ENCODE results near the gene LRRC36.

GRCh38 chr16:67425580-67425979 is 99.0 kb downstream of the LRRC36 start:
- TF ChIP-seq, protein P1, sequence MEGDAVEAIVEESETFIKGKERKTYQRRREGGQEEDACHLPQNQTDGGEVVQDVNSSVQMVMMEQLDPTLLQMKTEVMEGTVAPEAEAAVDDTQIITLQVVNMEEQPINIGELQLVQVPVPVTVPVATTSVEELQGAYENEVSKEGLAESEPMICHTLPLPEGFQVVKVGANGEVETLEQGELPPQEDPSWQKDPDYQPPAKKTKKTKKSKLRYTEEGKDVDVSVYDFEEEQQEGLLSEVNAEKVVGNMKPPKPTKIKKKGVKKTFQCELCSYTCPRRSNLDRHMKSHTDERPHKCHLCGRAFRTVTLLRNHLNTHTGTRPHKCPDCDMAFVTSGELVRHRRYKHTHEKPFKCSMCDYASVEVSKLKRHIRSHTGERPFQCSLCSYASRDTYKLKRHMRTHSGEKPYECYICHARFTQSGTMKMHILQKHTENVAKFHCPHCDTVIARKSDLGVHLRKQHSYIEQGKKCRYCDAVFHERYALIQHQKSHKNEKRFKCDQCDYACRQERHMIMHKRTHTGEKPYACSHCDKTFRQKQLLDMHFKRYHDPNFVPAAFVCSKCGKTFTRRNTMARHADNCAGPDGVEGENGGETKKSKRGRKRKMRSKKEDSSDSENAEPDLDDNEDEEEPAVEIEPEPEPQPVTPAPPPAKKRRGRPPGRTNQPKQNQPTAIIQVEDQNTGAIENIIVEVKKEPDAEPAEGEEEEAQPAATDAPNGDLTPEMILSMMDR (tag by site-specific recombination; IDR thresholded peaks at IDR 0.05): no peak
- TF ChIP-seq, protein P2, sequence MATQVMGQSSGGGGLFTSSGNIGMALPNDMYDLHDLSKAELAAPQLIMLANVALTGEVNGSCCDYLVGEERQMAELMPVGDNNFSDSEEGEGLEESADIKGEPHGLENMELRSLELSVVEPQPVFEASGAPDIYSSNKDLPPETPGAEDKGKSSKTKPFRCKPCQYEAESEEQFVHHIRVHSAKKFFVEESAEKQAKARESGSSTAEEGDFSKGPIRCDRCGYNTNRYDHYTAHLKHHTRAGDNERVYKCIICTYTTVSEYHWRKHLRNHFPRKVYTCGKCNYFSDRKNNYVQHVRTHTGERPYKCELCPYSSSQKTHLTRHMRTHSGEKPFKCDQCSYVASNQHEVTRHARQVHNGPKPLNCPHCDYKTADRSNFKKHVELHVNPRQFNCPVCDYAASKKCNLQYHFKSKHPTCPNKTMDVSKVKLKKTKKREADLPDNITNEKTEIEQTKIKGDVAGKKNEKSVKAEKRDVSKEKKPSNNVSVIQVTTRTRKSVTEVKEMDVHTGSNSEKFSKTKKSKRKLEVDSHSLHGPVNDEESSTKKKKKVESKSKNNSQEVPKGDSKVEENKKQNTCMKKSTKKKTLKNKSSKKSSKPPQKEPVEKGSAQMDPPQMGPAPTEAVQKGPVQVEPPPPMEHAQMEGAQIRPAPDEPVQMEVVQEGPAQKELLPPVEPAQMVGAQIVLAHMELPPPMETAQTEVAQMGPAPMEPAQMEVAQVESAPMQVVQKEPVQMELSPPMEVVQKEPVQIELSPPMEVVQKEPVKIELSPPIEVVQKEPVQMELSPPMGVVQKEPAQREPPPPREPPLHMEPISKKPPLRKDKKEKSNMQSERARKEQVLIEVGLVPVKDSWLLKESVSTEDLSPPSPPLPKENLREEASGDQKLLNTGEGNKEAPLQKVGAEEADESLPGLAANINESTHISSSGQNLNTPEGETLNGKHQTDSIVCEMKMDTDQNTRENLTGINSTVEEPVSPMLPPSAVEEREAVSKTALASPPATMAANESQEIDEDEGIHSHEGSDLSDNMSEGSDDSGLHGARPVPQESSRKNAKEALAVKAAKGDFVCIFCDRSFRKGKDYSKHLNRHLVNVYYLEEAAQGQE (tag by site-specific recombination; IDR thresholded peaks at IDR 0.05): no peak
- no peak for TF ChIP-seq YY1 (tag by site-specific recombination; IDR thresholded peaks at IDR 0.05)
- no peak for TF ChIP-seq ZBTB21 (tag by site-specific recombination; IDR thresholded peaks at IDR 0.05)
- no peak for TF ChIP-seq ZNF837 (tag by site-specific recombination; IDR thresholded peaks at IDR 0.05)
- TF ChIP-seq ZNF366 (tag by site-specific recombination; conservative IDR thresholded peaks at IDR 0.05): no peak
- TF ChIP-seq TCF7L2 (IDR thresholded peaks at IDR 0.05; ENCODE audit: borderline replicate concordance, low read depth, low read length): no peak
- no peak for TF ChIP-seq ZNF184 (tag by site-specific recombination; IDR thresholded peaks at IDR 0.05)
- TF ChIP-seq REPIN1 (tag by site-specific recombination; IDR thresholded peaks at IDR 0.05; ENCODE audit: low read depth): no peak
- no peak for TF ChIP-seq ZNF76 (tag by site-specific recombination; IDR thresholded peaks at IDR 0.05; ENCODE audit: borderline replicate concordance, low read depth)
- TF ChIP-seq MYNN (tag by site-specific recombination; IDR thresholded peaks at IDR 0.05; ENCODE audit: borderline replicate concordance): no peak
- TF ChIP-seq, protein P3, sequence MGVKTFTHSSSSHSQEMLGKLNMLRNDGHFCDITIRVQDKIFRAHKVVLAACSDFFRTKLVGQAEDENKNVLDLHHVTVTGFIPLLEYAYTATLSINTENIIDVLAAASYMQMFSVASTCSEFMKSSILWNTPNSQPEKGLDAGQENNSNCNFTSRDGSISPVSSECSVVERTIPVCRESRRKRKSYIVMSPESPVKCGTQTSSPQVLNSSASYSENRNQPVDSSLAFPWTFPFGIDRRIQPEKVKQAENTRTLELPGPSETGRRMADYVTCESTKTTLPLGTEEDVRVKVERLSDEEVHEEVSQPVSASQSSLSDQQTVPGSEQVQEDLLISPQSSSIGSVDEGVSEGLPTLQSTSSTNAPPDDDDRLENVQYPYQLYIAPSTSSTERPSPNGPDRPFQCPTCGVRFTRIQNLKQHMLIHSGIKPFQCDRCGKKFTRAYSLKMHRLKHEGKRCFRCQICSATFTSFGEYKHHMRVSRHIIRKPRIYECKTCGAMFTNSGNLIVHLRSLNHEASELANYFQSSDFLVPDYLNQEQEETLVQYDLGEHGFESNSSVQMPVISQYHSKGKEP (tag by site-specific recombination; IDR thresholded peaks at IDR 0.05): no peak
- no peak for TF ChIP-seq ZNF580 (tag by site-specific recombination; IDR thresholded peaks at IDR 0.05)
